ENCODE results near the gene HDDC2.

GRCh38 chr6:125279961-125280360 is 21.8 kb downstream of the HDDC2 start:
- TF ChIP-seq, protein P1, sequence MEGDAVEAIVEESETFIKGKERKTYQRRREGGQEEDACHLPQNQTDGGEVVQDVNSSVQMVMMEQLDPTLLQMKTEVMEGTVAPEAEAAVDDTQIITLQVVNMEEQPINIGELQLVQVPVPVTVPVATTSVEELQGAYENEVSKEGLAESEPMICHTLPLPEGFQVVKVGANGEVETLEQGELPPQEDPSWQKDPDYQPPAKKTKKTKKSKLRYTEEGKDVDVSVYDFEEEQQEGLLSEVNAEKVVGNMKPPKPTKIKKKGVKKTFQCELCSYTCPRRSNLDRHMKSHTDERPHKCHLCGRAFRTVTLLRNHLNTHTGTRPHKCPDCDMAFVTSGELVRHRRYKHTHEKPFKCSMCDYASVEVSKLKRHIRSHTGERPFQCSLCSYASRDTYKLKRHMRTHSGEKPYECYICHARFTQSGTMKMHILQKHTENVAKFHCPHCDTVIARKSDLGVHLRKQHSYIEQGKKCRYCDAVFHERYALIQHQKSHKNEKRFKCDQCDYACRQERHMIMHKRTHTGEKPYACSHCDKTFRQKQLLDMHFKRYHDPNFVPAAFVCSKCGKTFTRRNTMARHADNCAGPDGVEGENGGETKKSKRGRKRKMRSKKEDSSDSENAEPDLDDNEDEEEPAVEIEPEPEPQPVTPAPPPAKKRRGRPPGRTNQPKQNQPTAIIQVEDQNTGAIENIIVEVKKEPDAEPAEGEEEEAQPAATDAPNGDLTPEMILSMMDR (IDR thresholded peaks at IDR 0.05; ENCODE audit: poor library complexity, severe bottlenecking), result no peak
- TF ChIP-seq TAF1 (IDR thresholded peaks at IDR 0.05; ENCODE audit: low read depth) (no peak), REST (IDR thresholded peaks at IDR 0.05; ENCODE audit: borderline replicate concordance) (no peak), EP300 (conservative IDR thresholded peaks at IDR 0.05; ENCODE audit: poor library complexity, severe bottlenecking) (no peak), MXI1 (conservative IDR thresholded peaks at IDR 0.05; ENCODE audit: poor library complexity, severe bottlenecking) (no peak), EZH2 (IDR thresholded peaks at IDR 0.05; ENCODE audit: borderline replicate concordance, insufficient read depth, low read length, poor library complexity, severe bottlenecking) (no peak), RAD21 (conservative IDR thresholded peaks at IDR 0.05) (no peak), POLR2AphosphoS5 (IDR thresholded peaks at IDR 0.05) (no peak), SMC3 (conservative IDR thresholded peaks at IDR 0.05; ENCODE audit: poor library complexity) (no peak)
